ENCODE data around the gene PRRG4. TPM values are rescaled to one million over a fixed set of nuclear protein-coding genes. Genes with fewer than 3 reads are reported as not detected.
A peak's percentile ranks its signal among the peaks of the same experiment; 100 is the strongest.

PRRG4 gene
- total and polyA plus RNA-seq, 2 experiments from 2014 or later: 1.6 to 1.9 TPM

GRCh38 chr11:32892355-32893092, 62.8 kb downstream of the PRRG4 start, which contains the start of gene QSER1:
Gene QSER1, plus strand, starts transcription at chr11:32892811. Its CDS starts 315 bp downstream, at chr11:32893126.
- Mint-ChIP-seq H3K27ac (peak within 1 kb of the TSS; percentile 97), H3K4me1 (peaks cover 30% of the 10 kb centered on the region), H3K9me3 (peaks cover 29% of the 10 kb centered on the region), H3K36me3 (ENCODE audit: low read depth) (peaks cover 48% of the 10 kb centered on the region), H3K4me3 (peak within 1 kb of the TSS; percentile 94), H3K27me3 (ENCODE audit: insufficient read depth, low read depth, poor library complexity) (peaks cover 9% of the 10 kb centered on the region)
- Histone ChIP-seq H2AFZ (no peak within 1 kb of the TSS), H3K79me2 (replicated peaks; ENCODE audit: insufficient read depth) (peaks cover 48% of the 10 kb centered on the region), H3K4me1 (ENCODE audit: insufficient read depth) (peaks cover 38% of the 10 kb centered on the region), H3K4me3 (peak within 1 kb of the TSS; percentile 56), H4K20me1 (replicated peaks; ENCODE audit: insufficient read depth) (peaks cover 22% of the 10 kb centered on the region), H3K9me2 (ENCODE audit: insufficient read depth) (peaks cover 4% of the 10 kb centered on the region; the same call in 1 of the 2 replicates), H3K36me3 (ENCODE audit: insufficient read depth) (no peaks in the 10 kb centered on the region; the same call in 1 of the 2 replicates), H3F3A (replicated peaks; ENCODE audit: low read depth) (0 out of 2 replicates have a peak, but pooled peaks cover 11% of the 10 kb centered on the region), H3K27ac (ENCODE audit: low read depth) (peak within 1 kb of the TSS; percentile 97), H3K27me3 (ENCODE audit: insufficient read depth) (no peaks in the 10 kb centered on the region), H3K4me2 (peak within 1 kb of the TSS; percentile 76)
- TF ChIP-seq EZH2 (IDR thresholded peaks at IDR 0.05; ENCODE audit: low read depth, unreplicated experiment) (no peak), ZNF114 (CRISPR knock-in tag; IDR thresholded peaks at IDR 0.05) (no peak), NANOG (IDR thresholded peaks at IDR 0.05; ENCODE audit: borderline replicate concordance) (no peak), CREB1 (CRISPR knock-in tag; IDR thresholded peaks at IDR 0.05; ENCODE audit: low read depth) (no peak), CTCF (conservative IDR thresholded peaks at IDR 0.05; ENCODE audit: low read depth in 2 of 2) (no peak), ZNF331 (CRISPR knock-in tag; IDR thresholded peaks at IDR 0.05; ENCODE audit: low read depth) (no peak), EZH2phosphoT487 (IDR thresholded peaks at IDR 0.05; ENCODE audit: unreplicated experiment) (no peak), ZNF462 (CRISPR knock-in tag; IDR thresholded peaks at IDR 0.05) (no peak), STAT1 (IDR thresholded peaks at IDR 0.05; ENCODE audit: unreplicated experiment) (no peak), REST (IDR thresholded peaks at IDR 0.05; ENCODE audit: unreplicated experiment) (no peak), JUNB (IDR thresholded peaks at IDR 0.05; ENCODE audit: unreplicated experiment) (no peak), POLR2AphosphoS5 (IDR thresholded peaks at IDR 0.05; ENCODE audit: low read depth) (no peak), ETS1 (IDR thresholded peaks at IDR 0.05) (no peak)
- peak; percentile 54 for ATAC-seq
- peak; percentile 75 for DNase-seq (ENCODE audit: low spot score)
